HCT116 (cell line): ENCODE measurements around the gene SCN8A. TPM values are rescaled to one million over a fixed set of nuclear protein-coding genes. Genes with fewer than 3 reads are reported as not detected.

Experiments
- ATAC-seq: fragments of 200-7000 bp; cut with Tn5 transposase; 2 replicates; pipeline ENCODE4 v1.9.1; 2020; ENCODE audit warnings: mild to moderate bottlenecking, moderate library complexity
- Bru-seq: library from RNA; stranded (reverse); fragments of 400-500 nt; gene quantifications from one replicate; lab custom pipeline; 2021; lab: Mats Ljungman, UMichigan
- BruChase-seq, 2 experiments: library from RNA; stranded (reverse); fragments of 400-500 nt; gene quantifications; one replicate each; lab custom pipeline; 2021; lab: Mats Ljungman, UMichigan
- BruUV-seq: library from RNA; stranded (reverse); fragments of 400-500 nt; replicated peaks from 2 replicates; lab custom pipeline; 2021; lab: Mats Ljungman, UMichigan
- CTCF ChIA-PET: fragments of 300-600 bp; sonication (Branson Sonifier 250); formaldehyde crosslinking; loops from one replicate; lab custom pipeline; 2021; ENCODE audit warnings: antibody characterized with exemption; lab: Charles Lee
- POLR2A ChIA-PET: fragments of 300-600, 350-600 bp; sonication (Branson Sonifier 250); formaldehyde crosslinking; loops from one replicate; lab custom pipeline; 2021; ENCODE audit warnings: antibody characterized with exemption; lab: Charles Lee
- RAD21 ChIA-PET, 2 experiments: fragments of 300-600 bp; sonication (Branson Sonifier 250); formaldehyde crosslinking; loops; one replicate each; lab custom pipeline; 2023; ENCODE audit warnings: low total read pairs in 2 of 2; ENCODE audit not compliant: uncharacterized antibody in 2 of 2, unreplicated experiment in 2 of 2, low non-redundant PET in 1 of 2; lab: Charles Lee
- DNase-seq: peaks from one replicate; pipeline ENCODE4 v3.0.0-alpha.2; 2010; ENCODE audit warnings: low read depth, low spot score
- H2AFZ ChIP-seq: fragments of 200-600 bp; shearing (Covaris generic), sonication (generic); 2 replicates; pipeline ENCODE4 v1.6.1; 2017; ENCODE audit warnings: low read depth, mixed run types, mixed read lengths, antibody characterized with exemption, low read length; ENCODE audit not compliant: poor library complexity, severe bottlenecking
- H3K27ac ChIP-seq: 2 replicates; pipeline ENCODE4 v1.5.1; 2012; ENCODE audit warnings: low read depth, low read length
- H3K27me3 ChIP-seq: fragments of 200-600 bp; sonication (generic); 2 replicates; pipeline ENCODE4 v1.6.1; 2016; ENCODE audit warnings: mixed run types, low read length, mixed read lengths; ENCODE audit not compliant: insufficient read depth
- H3K36me3 ChIP-seq, 2 experiments: fragments of 200-500 bp in 1 of 2; fragments of 200-600 bp in 1 of 2; sonication (Bioruptor generic) in 1 of 2; sonication (generic) in 1 of 2; 2 replicates each; pipeline versions ENCODE4 v1.5.1 to v1.6.1; 2014 to 2016; ENCODE audit warnings: low read length in 2 of 2, inconsistent platforms in 1 of 2, mixed read lengths in 1 of 2, mixed run types in 1 of 2; ENCODE audit not compliant: insufficient read depth in 2 of 2, control insufficient read depth in 1 of 2
- H3K4me1 ChIP-seq, 2 experiments: fragments of 200-600 bp in 1 of 2; sonication (generic) in 1 of 2; 2 replicates each; pipeline versions ENCODE4 v1.5.1 to v1.6.1; 2012 to 2017; ENCODE audit warnings: low read length in 2 of 2, inconsistent platforms in 1 of 2, mild to moderate bottlenecking in 1 of 2, mixed read lengths in 1 of 2, mixed run types in 1 of 2, moderate library complexity in 1 of 2; ENCODE audit not compliant: insufficient read depth in 2 of 2, control insufficient read depth in 1 of 2
- H3K4me2 ChIP-seq: fragments of 200-600 bp; sonication (generic); 2 replicates; pipeline ENCODE4 v1.6.1; 2017; ENCODE audit warnings: mixed run types, low read length, mixed read lengths
- H3K4me3 ChIP-seq, 2 experiments: fragments of 200-600 bp in 1 of 2; sonication (generic) in 1 of 2; replicated peaks in 1 of 2; 2 replicates each; pipeline ENCODE4 v1.5.1; 2011 to 2016; ENCODE audit warnings: low read length in 2 of 2, control low read depth in 1 of 2, low read depth in 1 of 2, mild to moderate bottlenecking in 1 of 2, mixed read lengths in 1 of 2, mixed run types in 1 of 2
- H3K79me2 ChIP-seq: fragments of 200-600 bp; sonication (generic); 2 replicates; pipeline ENCODE4 v1.6.1; 2017; ENCODE audit warnings: mild to moderate bottlenecking, mixed run types, low read length, moderate library complexity, mixed read lengths; ENCODE audit not compliant: insufficient read depth
- H3K9ac ChIP-seq: fragments of 200-600 bp; sonication (generic); 2 replicates; pipeline ENCODE4 v1.6.1; 2016; ENCODE audit warnings: low read length, mixed read lengths
- H3K9me2 ChIP-seq: fragments of 200-600 bp; sonication (generic), shearing (Covaris generic); 2 replicates; pipeline ENCODE4 v1.6.1; 2017; ENCODE audit warnings: mixed run types, mild to moderate bottlenecking, moderate library complexity; ENCODE audit not compliant: insufficient read depth
- H3K9me3 ChIP-seq, 2 experiments: fragments of 200-500 bp in 1 of 2; fragments of 200-600 bp in 1 of 2; sonication (Bioruptor generic) in 1 of 2; sonication (generic) in 1 of 2; 2 replicates each; pipeline ENCODE4 v1.6.1; 2014 to 2017; ENCODE audit warnings: low read length in 2 of 2, mixed read lengths in 2 of 2, inconsistent platforms in 1 of 2, low read depth in 1 of 2, mild to moderate bottlenecking in 1 of 2, mixed run types in 1 of 2, moderate library complexity in 1 of 2; ENCODE audit not compliant: control insufficient read depth in 1 of 2, insufficient read depth in 1 of 2
- H4K20me1 ChIP-seq: fragments of 200-600 bp; sonication (generic), shearing (Covaris generic); 2 replicates; pipeline ENCODE4 v1.6.1; 2017; ENCODE audit warnings: mixed run types, mild to moderate bottlenecking, moderate library complexity; ENCODE audit not compliant: insufficient read depth
- EZH2phosphoT487 ChIP-seq: fragments of 200-600 bp; IDR thresholded peaks from 2 replicates; pipeline ENCODE4 v1.6.1; 2018; ENCODE audit warnings: antibody characterized with exemption, borderline replicate concordance
- POLR2AphosphoS5 ChIP-seq: IDR thresholded peaks from 2 replicates; pipeline ENCODE4 v1.6.1; 2011; ENCODE audit warnings: mild to moderate bottlenecking, low read depth, low read length, moderate library complexity
- SIN3A ChIP-seq: IDR thresholded peaks from 2 replicates; pipeline ENCODE4 v1.6.1; 2012; ENCODE audit warnings: low read depth
- SRF ChIP-seq: IDR thresholded peaks from 2 replicates; pipeline ENCODE4 v1.6.1; 2012; ENCODE audit warnings: low read depth
- TCF7L2 ChIP-seq: IDR thresholded peaks from 2 replicates; pipeline ENCODE4 v1.7.0; 2011; ENCODE audit warnings: borderline replicate concordance, inconsistent platforms; ENCODE audit not compliant: insufficient read depth, insufficient read length; ENCODE audit errors: extremely low read depth
- YY1 ChIP-seq: IDR thresholded peaks from 2 replicates; pipeline ENCODE4 v1.6.1; 2011; ENCODE audit warnings: low read length, low read depth, moderate library complexity, mild to moderate bottlenecking; ENCODE audit not compliant: insufficient replicate concordance; ENCODE audit errors: extremely low read depth
- ZFX ChIP-seq: fragments of 450-650 bp; IDR thresholded peaks from 2 replicates; pipeline ENCODE4 v1.6.1; 2017
- intact Hi-C: fragments of 100-400 bp; cut with micrococcal nuclease; formaldehyde crosslinking; loops from 2 replicates; pipeline ENCODE4 v1.10.0; 2022
- long read RNA-seq: library from polyadenylated mRNA; unstranded; transcript quantifications from one replicate; pipeline ENCODE4 v2.0.0, GENCODE V29; 2021; ENCODE audit not compliant: unreplicated experiment
- polyA plus RNA-seq: library from polyadenylated mRNA; unstranded; fragments of >200 nt; gene quantifications from 2 replicates; pipeline ENCODE4 v1.2.1, GENCODE V29; 2012; ENCODE audit warnings: missing spikeins
- total RNA-seq: library from RNA; stranded (reverse); gene quantifications from one replicate; pipeline ENCODE4 v1.2.1, GENCODE V29; 2021; ENCODE audit not compliant: unreplicated experiment
- TF ChIP-seq, protein P1 (sequence below): IDR thresholded peaks from 2 replicates; pipeline ENCODE4 v1.6.1; 2012
- TF ChIP-seq, protein P2 (sequence below): IDR thresholded peaks from 2 replicates; pipeline ENCODE4 v1.6.1; 2012; ENCODE audit warnings: low read depth

The SCN8A gene
- total RNA-seq (7.1 TPM), Bru-seq, nascent RNA (percentile 61 among the genes with signal in this experiment), BruChase-seq, experiment 1, labeled RNA remaining after a 6-hour chase (percentile 50 among the genes with signal in this experiment), BruChase-seq, experiment 2, labeled RNA remaining after a 2-hour chase (percentile 59 among the genes with signal in this experiment)
- 3.8 and 5.7 TPM in 2 replicates for polyA plus RNA-seq
- long read RNA-seq, partial matches to known transcripts = 0 of 3 reads
- long read RNA-seq, other reads (novel, unspliced or antisense) = 3 of 3 reads

DNA sequence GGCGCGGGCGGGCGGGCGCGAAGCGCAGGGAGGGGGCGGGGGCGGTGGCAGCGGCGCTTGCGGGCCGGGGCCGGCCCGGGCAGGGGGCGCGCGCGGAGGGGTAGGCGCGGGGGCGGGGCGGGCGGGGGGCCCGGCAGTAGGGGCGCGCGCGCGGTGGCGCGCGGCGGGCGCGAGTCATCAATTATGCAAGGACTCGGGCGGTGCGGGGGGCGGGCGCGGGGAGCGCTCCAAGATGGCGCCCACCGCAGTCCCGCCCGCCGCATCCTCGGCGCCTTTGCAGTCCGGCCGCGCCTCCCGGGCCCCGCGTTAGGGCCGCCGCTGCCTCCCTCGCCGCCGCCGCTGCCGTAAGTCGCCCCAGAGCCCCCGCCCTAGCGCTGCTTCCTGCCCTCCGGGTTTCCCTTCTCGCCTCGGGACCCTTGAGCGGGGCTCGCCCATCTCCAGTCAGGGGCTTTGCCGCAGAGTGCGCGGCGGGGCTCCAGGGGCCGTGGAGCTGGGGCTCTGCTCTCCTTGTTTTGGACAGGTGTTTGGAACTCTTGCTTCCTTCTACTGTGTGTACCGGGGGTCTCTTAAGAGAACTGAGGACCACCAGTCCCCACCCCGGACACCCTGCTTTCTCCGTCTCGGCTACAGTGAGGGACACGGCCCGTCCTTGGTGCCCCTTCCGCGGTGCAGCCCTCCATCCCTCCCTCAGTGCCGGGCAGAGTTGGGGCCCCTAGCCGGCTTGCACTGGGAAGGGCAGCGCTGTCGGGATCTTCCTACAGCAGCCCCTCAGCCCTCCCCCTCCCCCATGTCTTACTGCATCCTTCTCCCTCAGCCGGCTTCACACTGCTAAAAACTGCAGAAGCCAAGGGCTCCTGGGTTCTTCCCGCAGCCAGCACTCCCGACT, at the start of gene SCN8A:
TSS of gene SCN8A (plus strand) at position 218 of the 886 bp plus-strand sequence. CDS start 71,585 bp downstream, outside the sequence.
- no peaks in the 10 kb centered on the region for H3K9me2 ChIP-seq
- ATAC-seq (peak; percentile 81), DNase-seq (peak; percentile 16)
- peak within 1 kb of the TSS; percentile 66 for H3K9ac ChIP-seq
- H3K4me2 ChIP-seq = peak within 1 kb of the TSS; percentile 93
- peak within 1 kb of the TSS; percentile 62 for H3K27ac ChIP-seq
- H3K36me3 ChIP-seq = no peaks in the 10 kb centered on the region
- no peaks in the 10 kb centered on the region for H3K9me3 ChIP-seq
- peak within 1 kb of the TSS; percentile 67 to 84 for H3K4me3 ChIP-seq
- CTCF ChIA-PET = no interaction called here
- H3K79me2 ChIP-seq = no peaks in the 10 kb centered on the region
- POLR2A ChIA-PET = no interaction called here
- peaks cover 5 to 13% of the 10 kb centered on the region in 2 experiments; a peak in 3 of 4 replicates for H3K4me1 ChIP-seq
- RAD21 ChIA-PET = no interaction called here
- peak within 1 kb of the TSS; percentile 87 for H2AFZ ChIP-seq
- intact Hi-C loops = loop anchor here (2.0 kb wide), 1 partner anchor 58 kb away; no protein-coding TSS in a partner anchor
- BruUV-seq = no TSS peak
- TF ChIP-seq, protein P1, sequence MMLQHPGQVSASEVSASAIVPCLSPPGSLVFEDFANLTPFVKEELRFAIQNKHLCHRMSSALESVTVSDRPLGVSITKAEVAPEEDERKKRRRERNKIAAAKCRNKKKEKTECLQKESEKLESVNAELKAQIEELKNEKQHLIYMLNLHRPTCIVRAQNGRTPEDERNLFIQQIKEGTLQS = no peak
- TF ChIP-seq TCF7L2 = no peak
- TF ChIP-seq, protein P2, sequence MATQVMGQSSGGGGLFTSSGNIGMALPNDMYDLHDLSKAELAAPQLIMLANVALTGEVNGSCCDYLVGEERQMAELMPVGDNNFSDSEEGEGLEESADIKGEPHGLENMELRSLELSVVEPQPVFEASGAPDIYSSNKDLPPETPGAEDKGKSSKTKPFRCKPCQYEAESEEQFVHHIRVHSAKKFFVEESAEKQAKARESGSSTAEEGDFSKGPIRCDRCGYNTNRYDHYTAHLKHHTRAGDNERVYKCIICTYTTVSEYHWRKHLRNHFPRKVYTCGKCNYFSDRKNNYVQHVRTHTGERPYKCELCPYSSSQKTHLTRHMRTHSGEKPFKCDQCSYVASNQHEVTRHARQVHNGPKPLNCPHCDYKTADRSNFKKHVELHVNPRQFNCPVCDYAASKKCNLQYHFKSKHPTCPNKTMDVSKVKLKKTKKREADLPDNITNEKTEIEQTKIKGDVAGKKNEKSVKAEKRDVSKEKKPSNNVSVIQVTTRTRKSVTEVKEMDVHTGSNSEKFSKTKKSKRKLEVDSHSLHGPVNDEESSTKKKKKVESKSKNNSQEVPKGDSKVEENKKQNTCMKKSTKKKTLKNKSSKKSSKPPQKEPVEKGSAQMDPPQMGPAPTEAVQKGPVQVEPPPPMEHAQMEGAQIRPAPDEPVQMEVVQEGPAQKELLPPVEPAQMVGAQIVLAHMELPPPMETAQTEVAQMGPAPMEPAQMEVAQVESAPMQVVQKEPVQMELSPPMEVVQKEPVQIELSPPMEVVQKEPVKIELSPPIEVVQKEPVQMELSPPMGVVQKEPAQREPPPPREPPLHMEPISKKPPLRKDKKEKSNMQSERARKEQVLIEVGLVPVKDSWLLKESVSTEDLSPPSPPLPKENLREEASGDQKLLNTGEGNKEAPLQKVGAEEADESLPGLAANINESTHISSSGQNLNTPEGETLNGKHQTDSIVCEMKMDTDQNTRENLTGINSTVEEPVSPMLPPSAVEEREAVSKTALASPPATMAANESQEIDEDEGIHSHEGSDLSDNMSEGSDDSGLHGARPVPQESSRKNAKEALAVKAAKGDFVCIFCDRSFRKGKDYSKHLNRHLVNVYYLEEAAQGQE = no peak
- 0 out of 2 replicates have a peak, but pooled peaks have one; percentile 17 for TF ChIP-seq SIN3A
- peak; percentile 87 for TF ChIP-seq YY1
- TF ChIP-seq ZFX = no peak
- no peak for TF ChIP-seq SRF
- peak; percentile 53 for TF ChIP-seq POLR2AphosphoS5
- TF ChIP-seq EZH2phosphoT487 = no peak
- H4K20me1 ChIP-seq = no peaks in the 10 kb centered on the region
- H3K27me3 ChIP-seq = no peaks in the 10 kb centered on the region
